ENCODE results near the gene ZDHHC16.
A peak's percentile ranks its signal among the peaks of the same experiment; 100 is the strongest.

The ZDHHC16 gene

GRCh38 chr10:97485647-97486281 is 39.8 kb downstream of the ZDHHC16 start:
- no peak for DNase-seq (ENCODE audit: low read depth)
- no peak overlapping the region for H3K4me3 ChIP-seq (ENCODE audit: low read depth, low read length)
- TF ChIP-seq, protein P1, sequence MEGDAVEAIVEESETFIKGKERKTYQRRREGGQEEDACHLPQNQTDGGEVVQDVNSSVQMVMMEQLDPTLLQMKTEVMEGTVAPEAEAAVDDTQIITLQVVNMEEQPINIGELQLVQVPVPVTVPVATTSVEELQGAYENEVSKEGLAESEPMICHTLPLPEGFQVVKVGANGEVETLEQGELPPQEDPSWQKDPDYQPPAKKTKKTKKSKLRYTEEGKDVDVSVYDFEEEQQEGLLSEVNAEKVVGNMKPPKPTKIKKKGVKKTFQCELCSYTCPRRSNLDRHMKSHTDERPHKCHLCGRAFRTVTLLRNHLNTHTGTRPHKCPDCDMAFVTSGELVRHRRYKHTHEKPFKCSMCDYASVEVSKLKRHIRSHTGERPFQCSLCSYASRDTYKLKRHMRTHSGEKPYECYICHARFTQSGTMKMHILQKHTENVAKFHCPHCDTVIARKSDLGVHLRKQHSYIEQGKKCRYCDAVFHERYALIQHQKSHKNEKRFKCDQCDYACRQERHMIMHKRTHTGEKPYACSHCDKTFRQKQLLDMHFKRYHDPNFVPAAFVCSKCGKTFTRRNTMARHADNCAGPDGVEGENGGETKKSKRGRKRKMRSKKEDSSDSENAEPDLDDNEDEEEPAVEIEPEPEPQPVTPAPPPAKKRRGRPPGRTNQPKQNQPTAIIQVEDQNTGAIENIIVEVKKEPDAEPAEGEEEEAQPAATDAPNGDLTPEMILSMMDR (IDR thresholded peaks at IDR 0.05; ENCODE audit: insufficient read depth, low read depth, low read length, missing control alignments) = no peak

DNA sequence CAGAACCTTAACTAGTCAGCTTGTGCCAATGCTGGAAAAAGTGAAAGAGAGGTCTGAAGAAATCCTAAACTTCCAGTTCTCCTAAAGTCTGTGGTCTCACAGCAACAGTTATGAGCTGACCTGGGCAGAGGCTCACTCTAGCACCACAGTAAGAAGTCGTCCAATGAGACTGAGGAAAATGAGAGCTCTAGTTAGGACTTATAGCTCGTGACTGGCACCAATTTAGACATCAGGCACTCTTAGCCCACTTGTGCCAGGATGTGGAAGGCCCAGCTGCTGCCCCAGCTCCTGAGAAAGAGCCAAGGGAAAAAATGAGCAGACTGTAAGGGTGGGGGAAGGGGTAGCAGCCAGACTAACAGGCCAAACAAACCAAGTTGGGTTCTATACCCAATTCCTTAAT is 44.6 kb downstream of the ZDHHC16 start:
- H3K4me3 ChIP-seq (ENCODE audit: low read depth, low read length) = no peak overlapping the region
- TF ChIP-seq, protein P1 (IDR thresholded peaks at IDR 0.05; ENCODE audit: insufficient read depth, low read depth, low read length, missing control alignments) = no peak
- DNase-seq (ENCODE audit: low read depth) = no peak

DNA sequence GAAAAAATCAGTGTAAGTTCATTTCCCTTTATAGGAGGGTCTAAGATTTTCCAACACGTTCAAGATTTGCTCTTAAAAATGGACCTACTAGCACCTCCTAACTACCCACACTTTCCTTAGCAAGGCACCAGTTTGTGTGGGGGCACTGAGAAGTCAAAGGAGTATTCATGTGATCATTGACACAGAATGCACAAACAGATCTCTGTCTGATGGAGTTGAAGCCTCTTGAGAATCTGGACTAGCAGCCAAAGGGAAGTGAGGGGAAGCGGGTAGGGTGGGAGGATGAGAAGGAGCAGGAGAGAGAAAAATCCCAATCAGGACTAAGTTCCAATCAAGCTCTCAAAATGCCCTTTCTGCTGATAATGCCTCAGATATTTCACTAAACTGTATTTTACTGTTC is 48.2 kb downstream of the ZDHHC16 start:
- DNase-seq (ENCODE audit: low read depth) = no peak
- TF ChIP-seq, protein P1 (IDR thresholded peaks at IDR 0.05; ENCODE audit: insufficient read depth, low read depth, low read length, missing control alignments) = no peak
- H3K4me3 ChIP-seq (ENCODE audit: low read depth, low read length) = no peak overlapping the region

DNA sequence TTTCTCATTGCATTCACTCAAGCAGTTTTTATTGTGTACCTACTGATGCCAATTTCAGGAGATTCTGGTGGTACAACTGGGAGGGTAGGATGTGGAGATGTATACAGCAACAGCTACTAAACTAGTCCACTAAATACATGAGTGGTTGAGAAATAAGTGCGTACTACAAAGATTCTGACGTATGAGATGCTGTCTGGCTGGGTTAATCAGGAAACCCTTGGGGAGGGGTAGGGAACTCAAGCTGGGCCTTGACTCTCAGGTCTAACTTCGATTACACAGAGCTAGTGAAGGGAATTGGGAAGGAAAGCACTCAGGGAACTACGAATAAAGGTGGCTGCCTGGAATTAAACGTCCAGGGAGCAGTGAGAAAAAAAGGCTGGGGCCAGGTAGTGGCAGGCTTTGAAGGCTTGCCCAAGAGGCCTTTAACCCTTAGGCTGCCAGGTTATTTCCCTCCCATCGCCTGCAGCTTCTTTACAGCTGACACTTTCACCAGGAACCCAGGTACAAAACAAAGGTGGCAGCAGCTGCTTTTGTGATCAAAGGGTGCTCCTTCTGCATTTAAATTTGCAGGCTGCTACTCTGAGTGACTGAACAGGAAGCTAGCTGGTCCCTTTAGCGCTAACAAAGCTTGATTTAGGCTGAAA is 49.0 kb downstream of the ZDHHC16 start:
- TF ChIP-seq, protein P1 (IDR thresholded peaks at IDR 0.05; ENCODE audit: insufficient read depth, low read depth, low read length, missing control alignments) = no peak
- H3K4me3 ChIP-seq (ENCODE audit: low read depth, low read length) = no peak overlapping the region

GRCh38 chr10:97497572-97498075 is 51.6 kb downstream of the ZDHHC16 start:
- TF ChIP-seq, protein P1 (IDR thresholded peaks at IDR 0.05; ENCODE audit: insufficient read depth, low read depth, low read length, missing control alignments) = no peak
- H3K4me3 ChIP-seq (ENCODE audit: low read depth, low read length) = peak overlapping the region; percentile 94
- DNase-seq (ENCODE audit: low read depth) = peak; percentile 93

More for the DNA sequence above, 49.0 kb downstream of the ZDHHC16 start:
- DNase-seq (ENCODE audit: low read depth) = no peak

- H3K4me3 ChIP-seq (ENCODE audit: low read depth, low read length) = peak within 1 kb of the TSS; percentile 94
- peak; percentile 97 for DNase-seq (ENCODE audit: low read depth)
- TF ChIP-seq, protein P1 (IDR thresholded peaks at IDR 0.05; ENCODE audit: insufficient read depth, low read depth, low read length, missing control alignments) = no peak
Observed at GRCh38 chr10:97498076-97498840, 52.3 kb downstream of the ZDHHC16 start, which contains the start of gene MMS19. Gene MMS19, minus strand, starts transcription at chr10:97498422. Its CDS starts 38 bp downstream, at chr10:97498384.
